ENCODE measurements around the gene WWP2.

Gene WWP2

DNA sequence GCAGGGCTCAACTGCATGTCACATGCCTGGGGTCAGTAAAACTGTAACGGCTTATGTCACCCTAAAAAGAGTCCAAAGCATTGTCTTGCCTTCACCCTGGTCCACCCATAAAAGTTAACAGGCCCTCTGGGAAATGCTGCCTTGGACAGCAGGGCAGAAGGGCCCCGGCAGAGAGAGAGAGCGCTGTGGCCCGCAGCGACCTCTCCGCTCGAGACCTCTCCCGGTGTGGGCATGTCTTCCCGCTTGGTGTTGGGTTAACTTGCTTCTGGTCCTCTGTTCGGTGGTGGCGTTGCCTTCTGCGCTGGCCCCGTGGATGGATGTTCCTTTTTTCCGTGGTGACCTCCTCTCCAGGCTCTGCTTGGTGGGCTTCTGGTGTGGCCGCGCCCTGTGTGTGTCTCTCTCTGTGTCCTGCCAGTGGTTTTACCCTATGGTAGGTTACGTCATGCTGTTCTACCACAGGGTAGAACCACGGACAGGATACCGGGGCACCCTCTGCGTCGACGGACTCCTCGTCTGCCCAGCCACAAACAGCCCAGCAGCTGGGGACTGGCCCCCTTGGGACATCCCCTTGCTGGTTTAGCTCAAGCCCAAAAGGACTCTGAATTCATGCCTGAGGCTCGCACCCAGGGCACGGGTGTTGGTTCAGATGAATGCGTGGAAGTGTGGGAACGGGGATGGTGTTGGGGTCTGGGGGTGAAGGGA lies 170.7 kb downstream of the WWP2 start:
- TF ChIP-seq, protein P1, sequence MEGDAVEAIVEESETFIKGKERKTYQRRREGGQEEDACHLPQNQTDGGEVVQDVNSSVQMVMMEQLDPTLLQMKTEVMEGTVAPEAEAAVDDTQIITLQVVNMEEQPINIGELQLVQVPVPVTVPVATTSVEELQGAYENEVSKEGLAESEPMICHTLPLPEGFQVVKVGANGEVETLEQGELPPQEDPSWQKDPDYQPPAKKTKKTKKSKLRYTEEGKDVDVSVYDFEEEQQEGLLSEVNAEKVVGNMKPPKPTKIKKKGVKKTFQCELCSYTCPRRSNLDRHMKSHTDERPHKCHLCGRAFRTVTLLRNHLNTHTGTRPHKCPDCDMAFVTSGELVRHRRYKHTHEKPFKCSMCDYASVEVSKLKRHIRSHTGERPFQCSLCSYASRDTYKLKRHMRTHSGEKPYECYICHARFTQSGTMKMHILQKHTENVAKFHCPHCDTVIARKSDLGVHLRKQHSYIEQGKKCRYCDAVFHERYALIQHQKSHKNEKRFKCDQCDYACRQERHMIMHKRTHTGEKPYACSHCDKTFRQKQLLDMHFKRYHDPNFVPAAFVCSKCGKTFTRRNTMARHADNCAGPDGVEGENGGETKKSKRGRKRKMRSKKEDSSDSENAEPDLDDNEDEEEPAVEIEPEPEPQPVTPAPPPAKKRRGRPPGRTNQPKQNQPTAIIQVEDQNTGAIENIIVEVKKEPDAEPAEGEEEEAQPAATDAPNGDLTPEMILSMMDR (conservative IDR thresholded peaks at IDR 0.05; ENCODE audit: low read depth, low read length): no peak
- H3K4me3 ChIP-seq (ENCODE audit: low read depth, low read length): no peak overlapping the region
- DNase-seq (ENCODE audit: low read depth): no peak

- TF ChIP-seq, protein P1 (conservative IDR thresholded peaks at IDR 0.05; ENCODE audit: low read depth, low read length): no peak
- H3K4me3 ChIP-seq (ENCODE audit: low read depth, low read length): no peak overlapping the region
Measured at GRCh38 chr16:69934044-69934443, 171.9 kb downstream of the WWP2 start.

GRCh38 chr16:69934751-69935150 lies 172.6 kb downstream of the WWP2 start:
- no peak overlapping the region for H3K4me3 ChIP-seq (ENCODE audit: low read depth, low read length)
- no peak for DNase-seq (ENCODE audit: low read depth)
- TF ChIP-seq, protein P1 (conservative IDR thresholded peaks at IDR 0.05; ENCODE audit: low read depth, low read length): no peak

More at GRCh38 chr16:69934044-69934443, 171.9 kb downstream of the WWP2 start:
- DNase-seq (ENCODE audit: low read depth): no peak

GRCh38 chr16:69935278-69935711 lies 173.2 kb downstream of the WWP2 start:
- TF ChIP-seq, protein P1 (conservative IDR thresholded peaks at IDR 0.05; ENCODE audit: low read depth, low read length): no peak
- no peak for DNase-seq (ENCODE audit: low read depth)
- no peak overlapping the region for H3K4me3 ChIP-seq (ENCODE audit: low read depth, low read length)

- no peak overlapping the region for H3K4me3 ChIP-seq (ENCODE audit: low read depth, low read length)
- TF ChIP-seq, protein P1 (conservative IDR thresholded peaks at IDR 0.05; ENCODE audit: low read depth, low read length): no peak
Measured at GRCh38 chr16:69935740-69936139, 173.6 kb downstream of the WWP2 start.

GRCh38 chr16:69936252-69936651 lies 174.1 kb downstream of the WWP2 start:
- no peak for DNase-seq (ENCODE audit: low read depth)
- H3K4me3 ChIP-seq (ENCODE audit: low read depth, low read length): no peak overlapping the region
- TF ChIP-seq, protein P1 (conservative IDR thresholded peaks at IDR 0.05; ENCODE audit: low read depth, low read length): no peak

More at GRCh38 chr16:69935740-69936139, 173.6 kb downstream of the WWP2 start:
- DNase-seq (ENCODE audit: low read depth): no peak

- TF ChIP-seq, protein P1 (conservative IDR thresholded peaks at IDR 0.05; ENCODE audit: low read depth, low read length): no peak
- H3K4me3 ChIP-seq (ENCODE audit: low read depth, low read length): no peak overlapping the region
- DNase-seq (ENCODE audit: low read depth): no peak
Measured at GRCh38 chr16:69936751-69937211, 174.6 kb downstream of the WWP2 start.
